DMS 273 (cell line): ENCODE measurements around the gene KDM1B.
"Not testable (repeated sequence)": the region's sequence is repeated elsewhere in the genome, so short reads cannot be mapped to it uniquely, and the experiment has no call there.

Experiments
- DNase-seq: peaks from one replicate; lab custom pipeline; 2025; ENCODE audit not compliant: unreplicated experiment; lab: John Stamatoyannopoulos, UW

The KDM1B gene

DNA sequence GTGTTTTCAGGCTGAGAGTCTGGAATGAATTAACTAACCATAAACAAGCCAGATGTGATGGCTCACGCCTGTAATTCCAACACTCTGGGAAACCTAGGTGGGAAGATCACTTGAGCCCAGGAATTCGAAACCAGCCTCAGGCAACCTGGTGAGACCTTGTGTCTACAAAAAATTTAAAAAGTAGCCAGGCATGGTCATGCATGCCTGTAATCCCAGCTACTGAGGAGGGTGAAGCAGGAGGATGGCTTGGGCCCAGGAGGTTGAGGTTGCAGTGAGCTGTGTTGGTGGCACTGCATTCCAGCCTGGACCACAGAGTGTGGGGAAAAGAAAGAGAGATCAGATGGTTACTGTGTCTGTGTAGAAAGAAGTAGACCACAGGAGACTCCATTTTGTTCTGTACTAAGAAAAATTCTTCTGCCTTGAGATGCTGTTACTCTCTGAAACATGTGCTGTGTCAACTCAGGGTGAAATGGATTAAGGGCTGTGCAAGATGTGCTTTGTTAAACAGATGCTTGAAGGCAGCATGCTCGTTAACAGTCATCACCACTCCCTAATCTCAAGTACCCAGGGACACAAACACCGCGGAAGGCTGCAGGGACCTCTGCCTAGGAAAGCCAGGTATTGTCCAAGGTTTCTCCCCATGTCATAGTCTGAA is 71.4 kb downstream of the KDM1B start:
- not testable (repeated sequence) for DNase-seq

DNA sequence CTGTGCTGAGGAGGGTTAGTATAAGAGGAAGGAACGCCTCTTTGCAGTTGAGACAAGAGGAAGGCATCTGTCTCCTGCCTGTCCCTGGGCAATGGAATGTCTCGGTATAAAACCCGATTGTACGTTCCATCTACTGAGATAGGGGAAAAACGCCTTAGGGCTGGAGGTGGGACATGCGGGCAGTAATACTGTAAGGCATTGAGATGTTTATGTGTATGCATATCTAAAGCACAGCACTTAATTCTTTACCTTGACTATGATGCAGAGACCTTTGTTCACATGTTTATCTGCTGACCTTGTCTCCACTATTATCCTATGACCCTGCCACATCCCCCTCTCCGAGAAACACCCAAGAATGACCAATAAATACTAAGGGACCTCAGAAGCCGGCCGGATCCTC is 71.9 kb downstream of the KDM1B start:
- DNase-seq, result not testable (repeated sequence)

DNA sequence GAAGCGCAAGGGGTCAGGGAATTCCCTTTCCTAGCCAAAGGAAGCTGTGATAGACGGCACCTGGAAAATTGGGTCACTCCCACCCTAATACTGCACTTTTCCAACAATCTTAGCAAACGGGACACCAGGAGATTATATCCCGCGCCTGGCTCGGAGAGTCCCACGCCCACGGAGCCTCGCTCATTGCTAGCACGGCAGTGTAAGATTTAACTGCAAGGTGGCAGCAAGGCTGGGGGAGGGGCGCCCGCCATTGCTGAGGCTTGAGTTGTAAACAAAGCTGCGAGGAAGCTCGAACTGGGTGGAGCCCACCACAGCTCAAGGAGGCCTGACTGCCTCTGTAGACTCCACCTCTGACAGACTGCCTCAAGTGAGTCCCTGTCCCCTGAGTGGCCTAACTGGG is 73.4 kb downstream of the KDM1B start:
- not testable (repeated sequence) for DNase-seq

DNA sequence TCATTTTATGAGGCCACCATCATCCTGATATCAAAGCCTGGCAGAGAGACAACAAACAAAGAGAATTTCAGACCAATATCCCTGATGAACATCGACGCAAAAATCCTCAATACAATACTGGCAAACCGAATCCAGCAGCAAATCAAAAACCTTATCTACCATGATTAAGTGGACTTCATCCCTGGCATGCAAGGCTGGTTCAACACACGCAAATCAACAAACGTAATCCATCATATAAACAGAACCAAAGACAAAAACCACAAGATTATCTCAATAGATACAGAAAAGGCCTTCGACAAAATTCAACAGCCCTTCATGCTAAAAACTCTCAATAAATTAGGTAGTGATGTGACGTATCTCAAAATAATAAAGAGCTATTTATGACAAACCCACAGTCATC is 76.6 kb downstream of the KDM1B start:
- DNase-seq, result not testable (repeated sequence)

DNA sequence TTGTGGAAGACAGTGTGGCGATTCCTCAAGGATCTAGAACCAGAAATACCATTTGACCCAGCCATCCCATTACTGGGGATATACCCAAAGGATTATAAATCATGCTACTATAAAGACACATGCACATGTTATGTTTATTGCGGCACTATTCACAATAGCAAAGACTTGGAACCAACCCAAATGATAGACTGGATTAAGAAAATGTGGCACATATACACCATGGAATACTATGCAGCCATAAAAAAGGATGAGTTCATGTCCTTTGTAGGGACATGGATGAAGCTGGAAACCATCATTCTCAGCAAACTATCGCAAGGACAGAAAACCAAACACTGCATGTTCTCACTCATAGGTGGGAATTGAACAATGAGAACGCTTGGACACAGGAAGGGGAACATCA is 78.5 kb downstream of the KDM1B start:
- not testable (repeated sequence) for DNase-seq

- no peak for DNase-seq
Measured at GRCh38 chr6:18234564-18234963, 79.3 kb downstream of the KDM1B start.

- no peak for DNase-seq
Measured at GRCh38 chr6:18235524-18235923, 80.3 kb downstream of the KDM1B start.

- DNase-seq, result no peak
Measured at GRCh38 chr6:18237167-18237566, 81.9 kb downstream of the KDM1B start.

DNA sequence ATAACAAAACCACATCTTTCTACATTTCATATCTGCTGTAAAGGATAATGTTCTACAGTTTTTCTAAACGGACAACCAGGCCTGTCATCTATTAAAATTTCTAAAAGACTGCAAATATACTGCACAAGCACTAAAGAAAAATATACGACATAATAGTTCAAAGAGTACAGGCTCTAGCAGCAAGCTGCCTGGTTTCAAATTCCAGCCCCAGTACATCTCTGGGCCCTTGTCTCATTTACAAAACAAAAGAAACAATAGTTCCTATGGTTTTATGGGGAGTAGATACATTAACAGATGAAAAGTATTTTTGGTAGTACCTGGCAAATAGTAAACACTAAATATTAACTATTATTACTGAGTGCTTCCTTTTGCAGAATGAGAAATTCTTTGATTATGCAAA is 85.0 kb downstream of the KDM1B start:
- DNase-seq, result no peak

DNA sequence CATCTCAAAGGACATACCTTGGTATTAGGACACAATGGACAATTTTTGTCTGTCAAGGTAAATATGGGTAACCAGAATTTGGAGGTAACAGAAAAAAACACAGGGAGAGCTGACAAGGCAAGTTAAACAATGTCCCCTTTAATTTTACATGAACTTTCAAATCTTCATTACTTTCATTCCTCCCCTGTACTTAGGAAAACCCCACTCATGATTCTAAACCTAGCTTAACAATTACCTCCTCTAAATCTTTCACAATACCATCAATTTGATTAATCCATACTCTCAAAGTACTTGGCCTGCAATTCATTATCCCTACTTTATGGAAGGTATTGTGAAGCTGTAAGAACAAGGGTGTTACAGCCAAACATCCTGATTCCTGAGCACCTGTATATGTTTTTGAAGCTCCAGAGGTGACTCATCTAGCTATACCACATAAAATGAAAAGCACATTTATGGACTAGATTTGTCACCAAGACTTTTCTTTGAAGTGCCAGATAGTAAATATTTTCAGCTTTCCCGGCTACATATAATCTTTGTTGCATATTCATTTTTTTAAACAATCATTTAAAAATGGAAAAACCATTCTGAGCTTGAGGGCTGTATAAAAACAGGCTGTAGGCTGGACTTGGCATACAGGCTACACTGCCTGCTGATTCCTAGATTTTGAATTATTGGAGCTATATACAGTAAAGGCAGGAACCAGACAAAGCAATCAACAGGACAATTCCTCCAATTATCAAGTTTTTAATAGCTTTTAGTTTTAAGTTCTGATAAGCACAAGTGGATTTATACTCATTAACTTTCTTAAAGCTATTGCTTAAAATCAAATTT is 86.2 kb downstream of the KDM1B start:
- no peak for DNase-seq

GRCh38 chr6:18242062-18242851 is 87.0 kb downstream of the KDM1B start:
- no peak for DNase-seq

GRCh38 chr6:18243302-18243893 is 88.2 kb downstream of the KDM1B start:
- DNase-seq, result no peak

DNA sequence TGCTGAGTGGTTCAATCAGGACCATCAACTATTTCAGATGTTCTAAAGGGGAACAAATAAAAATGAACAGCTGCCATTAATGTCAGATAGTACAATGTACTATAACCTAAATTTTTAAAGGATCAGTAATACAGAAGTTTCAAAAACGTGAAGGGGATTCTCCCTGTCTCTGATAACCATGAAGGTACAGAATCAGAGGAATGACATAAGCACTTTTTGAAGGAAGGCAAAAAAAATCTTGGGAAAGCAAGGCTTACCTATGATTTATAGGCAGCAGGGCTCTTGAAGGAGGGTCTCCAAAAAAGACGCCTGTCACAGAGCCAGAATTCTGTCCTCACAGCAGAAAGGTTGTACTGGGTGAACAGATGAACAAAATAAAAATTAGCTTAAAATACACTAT is 89.0 kb downstream of the KDM1B start:
- no peak for DNase-seq

- DNase-seq, result no peak
Measured at GRCh38 chr6:18245079-18245478, 89.9 kb downstream of the KDM1B start.

- DNase-seq, result no peak
Measured at GRCh38 chr6:18245642-18246041, 90.4 kb downstream of the KDM1B start.

GRCh38 chr6:18246205-18246604 is 91.0 kb downstream of the KDM1B start:
- no peak for DNase-seq

DNA sequence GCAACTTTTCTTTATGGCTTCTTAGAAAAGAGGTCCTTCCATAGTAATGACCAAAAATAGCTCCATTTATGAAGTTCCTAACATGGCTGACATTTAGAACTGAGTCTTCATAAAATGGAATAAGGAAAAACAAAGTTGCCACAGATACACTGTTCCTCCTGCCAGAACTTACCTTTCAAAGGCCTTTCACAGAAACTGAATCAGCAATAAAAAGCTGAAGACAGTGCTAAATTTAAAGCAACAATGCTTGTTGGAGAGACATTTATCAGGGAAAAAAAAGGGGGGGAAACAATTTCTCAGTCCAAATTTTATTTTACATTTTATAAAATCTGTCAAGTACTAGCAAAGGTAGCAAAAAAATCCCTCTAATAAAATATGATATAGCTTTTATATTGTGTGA is 91.8 kb downstream of the KDM1B start:
- DNase-seq, result no peak

- no peak for DNase-seq
Measured at GRCh38 chr6:18248698-18249097, 93.5 kb downstream of the KDM1B start.

GRCh38 chr6:18249271-18249670 is 94.0 kb downstream of the KDM1B start:
- DNase-seq, result no peak

DNA sequence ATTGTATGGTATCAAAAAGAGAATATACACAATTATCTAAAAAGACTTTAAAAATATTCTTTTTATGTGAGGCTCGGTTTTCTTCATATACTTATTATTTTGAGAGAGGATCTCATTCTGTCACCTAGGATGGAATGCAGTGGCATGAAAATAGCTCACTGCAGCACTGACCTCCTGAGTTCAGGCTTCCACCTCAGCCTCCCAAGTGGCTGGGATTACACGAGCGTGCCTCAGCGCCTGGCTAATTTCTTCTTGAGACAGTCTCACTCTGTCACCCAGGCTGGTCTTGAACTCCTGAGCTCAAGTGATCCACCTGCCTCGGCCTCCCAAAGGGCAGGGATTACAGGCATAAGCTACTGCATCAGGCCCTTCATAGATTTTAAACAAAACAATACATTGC is 98.4 kb downstream of the KDM1B start:
- no peak for DNase-seq

- DNase-seq, result no peak
Measured at GRCh38 chr6:18254793-18255192, 99.6 kb downstream of the KDM1B start.
